Fibroblast of pulmonary artery (primary cell): ENCODE results near the gene C2orf66.

Source experiments
- DNase-seq: peaks from one replicate; pipeline ENCODE4 v3.0.0-alpha.2; 2010; ENCODE audit warnings: low read depth
- H3K4me3 ChIP-seq: replicated peaks from 2 replicates; pipeline ENCODE4 v1.5.1; 2011; ENCODE audit warnings: low read depth, mild to moderate bottlenecking, control low read depth, low read length, moderate library complexity
- CTCF ChIP-seq: IDR thresholded peaks from 2 replicates; pipeline ENCODE4 v1.5.1; 2011; ENCODE audit warnings: mild to moderate bottlenecking, control low read depth, low read length, inconsistent platforms; ENCODE audit errors: missing control alignments

The C2orf66 gene

GRCh38 chr2:196809260-196809659, at the start of gene C2orf66:
Gene C2orf66, minus strand, starts transcription at chr2:196809355. Its CDS starts 19 bp downstream, at chr2:196809336.
- no peak for DNase-seq
- no peak within 1 kb of the TSS for H3K4me3 ChIP-seq
- TF ChIP-seq CTCF, result no peak

GRCh38 chr2:196854629-196855028, 45.5 kb upstream of the C2orf66 start:
- H3K4me3 ChIP-seq, result no peak overlapping the region
- no peak for TF ChIP-seq CTCF
- no peak for DNase-seq

GRCh38 chr2:196853301-196854087, 44.3 kb upstream of the C2orf66 start:
- DNase-seq, result no peak
- TF ChIP-seq CTCF, result no peak
- no peak overlapping the region for H3K4me3 ChIP-seq

- no peak overlapping the region for H3K4me3 ChIP-seq
- TF ChIP-seq CTCF, result no peak
- no peak for DNase-seq
Measured at GRCh38 chr2:196851088-196851487, 41.9 kb upstream of the C2orf66 start.

- peak; percentile 64 for DNase-seq
- peak; percentile 59 for TF ChIP-seq CTCF
- no peak overlapping the region for H3K4me3 ChIP-seq
Measured at GRCh38 chr2:196849895-196850294, 40.7 kb upstream of the C2orf66 start.

- TF ChIP-seq CTCF, result no peak
- no peak for DNase-seq
- no peak overlapping the region for H3K4me3 ChIP-seq
Measured at GRCh38 chr2:196846295-196846694, 37.1 kb upstream of the C2orf66 start.

- TF ChIP-seq CTCF, result no peak
- H3K4me3 ChIP-seq, result no peak overlapping the region
- DNase-seq, result no peak
Measured at GRCh38 chr2:196845371-196845770, 36.2 kb upstream of the C2orf66 start.
